HG02610 (cell line): ENCODE measurements around the gene DUX4.
"Not testable (repeated sequence)": the region's sequence is repeated elsewhere in the genome, so short reads cannot be mapped to it uniquely, and the experiment has no call there.

Experiments
- ATAC-seq: cut with Tn5 transposase; IDR thresholded peaks from one replicate; pipeline ENCODE4 v1.9.1; 2021; ENCODE audit warnings: mild to moderate bottlenecking, moderate library complexity; ENCODE audit not compliant: unreplicated experiment

DUX4 gene

DNA sequence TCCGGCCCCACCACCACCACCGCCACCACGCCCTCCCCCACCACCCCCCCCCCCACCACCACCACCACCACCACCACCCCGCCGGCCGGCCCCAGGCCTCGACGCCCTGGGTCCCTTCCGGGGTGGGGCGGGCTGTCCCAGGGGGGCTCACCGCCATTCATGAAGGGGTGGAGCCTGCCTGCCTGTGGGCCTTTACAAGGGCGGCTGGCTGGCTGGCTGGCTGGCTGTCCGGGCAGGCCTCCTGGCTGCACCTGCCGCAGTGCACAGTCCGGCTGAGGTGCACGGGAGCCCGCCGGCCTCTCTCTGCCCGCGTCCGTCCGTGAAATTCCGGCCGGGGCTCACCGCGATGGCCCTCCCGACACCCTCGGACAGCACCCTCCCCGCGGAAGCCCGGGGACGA is at the start of gene DUX4:
DUX4 (plus strand) TSS at position 347 of the 400 bp plus-strand sequence; CDS start at position 347, 0 bp downstream.
- ATAC-seq, result not testable (repeated sequence)

GRCh38 chr4:190175436-190175835 is 1.9 kb downstream of the DUX4 start:
- not testable (repeated sequence) for ATAC-seq

- peak; percentile 34 for ATAC-seq
Measured at GRCh38 chr4:190177727-190178605, 4.4 kb downstream of the DUX4 start.

DNA sequence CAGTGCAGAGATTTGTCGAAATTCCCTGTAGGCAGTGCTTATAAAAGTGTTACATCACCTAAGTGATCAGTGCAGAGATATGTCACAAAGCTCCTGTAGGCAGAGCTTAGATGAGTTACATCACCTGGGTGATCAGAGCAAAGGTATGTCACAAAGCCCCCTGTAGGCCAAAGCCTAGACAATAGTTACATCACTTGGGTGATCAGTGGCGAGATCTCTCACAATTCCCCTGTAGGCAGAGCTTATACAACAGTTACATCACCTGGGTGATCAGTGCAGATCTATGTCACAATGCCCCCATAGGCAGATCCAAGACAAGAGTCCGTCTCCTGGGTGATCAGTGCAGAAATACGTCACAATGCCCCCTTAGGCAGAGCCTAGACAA is 5.0 kb downstream of the DUX4 start:
- peak; percentile 7 for ATAC-seq

GRCh38 chr4:190179030-190179739 is 5.6 kb downstream of the DUX4 start:
- peak; percentile 56 for ATAC-seq

DNA sequence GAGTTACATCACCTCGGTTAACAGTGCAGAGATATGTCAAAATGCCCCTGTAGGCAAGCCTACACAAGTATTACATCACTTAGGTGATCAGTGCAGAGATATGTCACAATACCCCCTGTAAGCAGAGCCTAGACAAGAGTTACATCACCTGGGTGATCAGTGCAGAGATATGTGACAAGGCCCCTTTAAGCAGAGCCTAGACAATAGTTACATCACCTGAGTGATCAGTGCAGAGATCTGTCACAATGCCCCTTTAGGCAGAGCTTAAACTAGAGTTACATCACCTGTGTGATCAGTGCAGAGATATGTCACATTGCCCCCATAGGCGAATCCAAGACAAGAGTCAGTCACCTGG is 6.1 kb downstream of the DUX4 start:
- not testable (repeated sequence) for ATAC-seq

GRCh38 chr4:190180947-190181346 is 7.4 kb downstream of the DUX4 start:
- ATAC-seq, result not testable (repeated sequence)

GRCh38 chr4:190181481-190182100 is 8.0 kb downstream of the DUX4 start:
- ATAC-seq, result not testable (repeated sequence)

DNA sequence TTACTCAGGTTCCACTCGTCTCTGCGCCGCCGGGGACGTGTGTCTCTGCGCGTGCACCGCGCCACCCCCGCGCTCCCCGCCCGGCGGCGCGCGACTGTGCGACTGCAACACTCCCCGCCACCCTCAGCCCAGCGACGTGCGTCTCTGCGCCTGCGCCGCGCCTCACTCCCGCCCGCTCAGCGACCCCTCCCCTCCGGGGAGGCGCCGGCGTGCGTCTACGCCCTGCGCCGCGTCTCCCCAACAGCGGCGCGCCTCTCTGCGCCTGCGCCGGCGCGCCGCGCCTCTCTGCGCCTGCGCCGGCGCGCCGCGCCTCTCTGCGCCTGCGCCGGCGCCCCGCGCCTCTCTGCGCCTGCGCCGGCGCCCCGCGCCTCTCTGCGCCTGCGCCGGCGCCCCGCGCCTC is 29.9 kb downstream of the DUX4 start:
- not testable (repeated sequence) for ATAC-seq
